Measurements from ENCODE around the gene LZTS2.

- no peak for TF ChIP-seq TAF1 (IDR thresholded peaks at IDR 0.05; ENCODE audit: borderline replicate concordance, low read depth, low read length)
- TF ChIP-seq CTCF (IDR thresholded peaks at IDR 0.05) = no peak
- no peak for TF ChIP-seq JUND (IDR thresholded peaks at IDR 0.05)
- no peak for TF ChIP-seq RAD21 (IDR thresholded peaks at IDR 0.05; ENCODE audit: low read length)
- no peak for TF ChIP-seq POLR2AphosphoS5 (IDR thresholded peaks at IDR 0.05; ENCODE audit: low read depth, low read length)
- TF ChIP-seq MAX (IDR thresholded peaks at IDR 0.05; ENCODE audit: low read depth) = no peak
- no peak for TF ChIP-seq YY1 (IDR thresholded peaks at IDR 0.05; ENCODE audit: low read depth)
- TF ChIP-seq RFX5 (IDR thresholded peaks at IDR 0.05; ENCODE audit: low read length) = no peak
- no peak for TF ChIP-seq EP300 (IDR thresholded peaks at IDR 0.05; ENCODE audit: borderline replicate concordance in 1 of 2, low read depth in 1 of 2, low read length in 1 of 2)
- no peak for TF ChIP-seq ZBTB33 (IDR thresholded peaks at IDR 0.05; ENCODE audit: borderline replicate concordance, low read depth)
- no peak for TF ChIP-seq USF2 (IDR thresholded peaks at IDR 0.05; ENCODE audit: borderline replicate concordance, low read depth, low read length)
- no peak for TF ChIP-seq TCF12 (IDR thresholded peaks at IDR 0.05)
- no peak for TF ChIP-seq GABPA (IDR thresholded peaks at IDR 0.05; ENCODE audit: low read depth)
Measured at GRCh38 chr10:100980711-100981110, 18.9 kb upstream of the LZTS2 start.

Data from SK-N-SH (cell line).